Nephron (organoid): ENCODE measurements around the gene PADI1.

Source experiments
- H3K27ac Mint-ChIP-seq, 3 experiments: 2 replicates each; pipeline ENCODE4 v1.8.0; 2020; ENCODE audit warnings: mixed read lengths in 3 of 3, mild to moderate bottlenecking in 2 of 3, moderate library complexity in 1 of 3
- H3K27me3 Mint-ChIP-seq: 2 replicates; pipeline ENCODE4 v1.8.0; 2021; ENCODE audit warnings: low read depth, mild to moderate bottlenecking, moderate library complexity, mixed read lengths
- H3K36me3 Mint-ChIP-seq: 2 replicates; pipeline ENCODE4 v1.8.0; 2020; ENCODE audit warnings: low read depth, mixed read lengths
- H3K4me1 Mint-ChIP-seq: 2 replicates; pipeline ENCODE4 v1.8.0; 2020; ENCODE audit warnings: mixed read lengths
- H3K4me3 Mint-ChIP-seq, 3 experiments: 2 replicates each; pipeline ENCODE4 v1.8.0; 2020; ENCODE audit warnings: mild to moderate bottlenecking in 3 of 3, mixed read lengths in 3 of 3, moderate library complexity in 2 of 3
- H3K9me3 Mint-ChIP-seq: 2 replicates; pipeline ENCODE4 v1.8.0; 2020; ENCODE audit warnings: mixed read lengths
- TF ChIP-seq, protein P1 (sequence below), 3 experiments: fragments of 200-600 bp; sonication (generic); IDR thresholded peaks; one replicate each; pipeline ENCODE4 v1.5.0; 2021; ENCODE audit warnings: antibody characterized with exemption in 3 of 3; ENCODE audit not compliant: unreplicated experiment in 3 of 3

The PADI1 gene

DNA sequence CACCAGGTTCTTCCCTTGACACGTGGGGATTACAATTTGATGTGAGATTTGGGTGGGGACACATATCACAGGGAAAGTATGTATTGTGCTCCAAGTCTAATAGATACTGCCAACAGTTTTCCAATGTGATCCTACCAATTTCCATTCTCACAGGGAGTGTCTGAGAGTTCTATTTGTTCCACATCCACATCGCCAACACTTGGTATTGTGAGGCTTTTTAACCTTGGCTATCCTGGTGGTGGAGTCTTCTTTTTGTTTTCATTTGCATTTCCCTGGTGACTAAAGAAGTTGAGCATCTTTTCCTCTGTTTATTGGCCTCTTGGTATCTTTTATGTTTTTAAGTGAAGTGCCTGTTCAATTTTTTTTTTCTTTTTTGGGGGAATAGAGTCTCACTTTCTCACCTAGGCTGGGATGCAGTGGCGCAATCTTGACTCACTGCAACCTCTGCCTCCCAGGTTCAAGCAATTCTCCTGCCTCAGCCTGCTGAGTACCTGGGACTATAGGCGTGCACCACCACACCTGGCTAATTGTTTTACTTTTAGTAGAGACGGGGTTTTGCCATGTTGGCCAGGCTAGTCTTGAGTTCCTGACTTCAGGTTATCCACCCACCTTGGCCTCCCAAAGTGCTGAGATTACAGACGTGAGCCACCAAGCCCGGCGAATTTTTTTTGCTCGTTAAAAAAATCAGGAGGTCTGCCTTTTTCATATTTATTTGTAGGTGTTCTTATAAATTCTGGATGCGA lies 15.9 kb upstream of the PADI1 start:
- no peaks in the 10 kb centered on the region for H3K36me3 Mint-ChIP-seq
- H3K4me1 Mint-ChIP-seq = no peaks in the 10 kb centered on the region
- H3K9me3 Mint-ChIP-seq = peaks cover 2% of the 10 kb centered on the region
- H3K27me3 Mint-ChIP-seq = peaks cover 13% of the 10 kb centered on the region
- H3K27ac Mint-ChIP-seq = no peak overlapping the region
- no peak overlapping the region for H3K4me3 Mint-ChIP-seq
- TF ChIP-seq, protein P1, sequence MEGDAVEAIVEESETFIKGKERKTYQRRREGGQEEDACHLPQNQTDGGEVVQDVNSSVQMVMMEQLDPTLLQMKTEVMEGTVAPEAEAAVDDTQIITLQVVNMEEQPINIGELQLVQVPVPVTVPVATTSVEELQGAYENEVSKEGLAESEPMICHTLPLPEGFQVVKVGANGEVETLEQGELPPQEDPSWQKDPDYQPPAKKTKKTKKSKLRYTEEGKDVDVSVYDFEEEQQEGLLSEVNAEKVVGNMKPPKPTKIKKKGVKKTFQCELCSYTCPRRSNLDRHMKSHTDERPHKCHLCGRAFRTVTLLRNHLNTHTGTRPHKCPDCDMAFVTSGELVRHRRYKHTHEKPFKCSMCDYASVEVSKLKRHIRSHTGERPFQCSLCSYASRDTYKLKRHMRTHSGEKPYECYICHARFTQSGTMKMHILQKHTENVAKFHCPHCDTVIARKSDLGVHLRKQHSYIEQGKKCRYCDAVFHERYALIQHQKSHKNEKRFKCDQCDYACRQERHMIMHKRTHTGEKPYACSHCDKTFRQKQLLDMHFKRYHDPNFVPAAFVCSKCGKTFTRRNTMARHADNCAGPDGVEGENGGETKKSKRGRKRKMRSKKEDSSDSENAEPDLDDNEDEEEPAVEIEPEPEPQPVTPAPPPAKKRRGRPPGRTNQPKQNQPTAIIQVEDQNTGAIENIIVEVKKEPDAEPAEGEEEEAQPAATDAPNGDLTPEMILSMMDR (IDR thresholded peaks at IDR 0.05; ENCODE audit: unreplicated experiment in 3 of 3) = no peak

DNA sequence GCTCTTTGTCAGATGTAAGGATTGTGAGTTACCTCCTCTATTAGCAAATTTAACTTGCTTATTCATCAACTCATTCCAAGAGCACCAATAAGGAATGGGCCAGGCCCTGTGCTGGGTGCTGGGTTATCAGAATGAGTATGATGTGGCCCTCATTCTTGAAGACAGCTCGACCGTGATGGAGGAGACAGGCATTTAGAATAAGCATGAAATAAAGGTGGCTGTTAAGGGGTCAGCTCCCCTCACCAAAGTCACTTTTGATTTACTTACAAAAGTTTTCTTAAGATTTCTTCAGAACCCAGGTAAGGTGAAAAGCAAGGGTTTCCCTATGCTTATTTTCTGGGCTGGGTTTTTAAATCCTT lies 15.3 kb upstream of the PADI1 start:
- H3K27me3 Mint-ChIP-seq = peaks cover 13% of the 10 kb centered on the region
- H3K27ac Mint-ChIP-seq = no peak overlapping the region
- H3K4me3 Mint-ChIP-seq = no peak overlapping the region
- H3K36me3 Mint-ChIP-seq = no peaks in the 10 kb centered on the region
- peaks cover 2% of the 10 kb centered on the region for H3K9me3 Mint-ChIP-seq
- TF ChIP-seq, protein P1 (IDR thresholded peaks at IDR 0.05; ENCODE audit: unreplicated experiment in 3 of 3) = no peak
- H3K4me1 Mint-ChIP-seq = no peaks in the 10 kb centered on the region

DNA sequence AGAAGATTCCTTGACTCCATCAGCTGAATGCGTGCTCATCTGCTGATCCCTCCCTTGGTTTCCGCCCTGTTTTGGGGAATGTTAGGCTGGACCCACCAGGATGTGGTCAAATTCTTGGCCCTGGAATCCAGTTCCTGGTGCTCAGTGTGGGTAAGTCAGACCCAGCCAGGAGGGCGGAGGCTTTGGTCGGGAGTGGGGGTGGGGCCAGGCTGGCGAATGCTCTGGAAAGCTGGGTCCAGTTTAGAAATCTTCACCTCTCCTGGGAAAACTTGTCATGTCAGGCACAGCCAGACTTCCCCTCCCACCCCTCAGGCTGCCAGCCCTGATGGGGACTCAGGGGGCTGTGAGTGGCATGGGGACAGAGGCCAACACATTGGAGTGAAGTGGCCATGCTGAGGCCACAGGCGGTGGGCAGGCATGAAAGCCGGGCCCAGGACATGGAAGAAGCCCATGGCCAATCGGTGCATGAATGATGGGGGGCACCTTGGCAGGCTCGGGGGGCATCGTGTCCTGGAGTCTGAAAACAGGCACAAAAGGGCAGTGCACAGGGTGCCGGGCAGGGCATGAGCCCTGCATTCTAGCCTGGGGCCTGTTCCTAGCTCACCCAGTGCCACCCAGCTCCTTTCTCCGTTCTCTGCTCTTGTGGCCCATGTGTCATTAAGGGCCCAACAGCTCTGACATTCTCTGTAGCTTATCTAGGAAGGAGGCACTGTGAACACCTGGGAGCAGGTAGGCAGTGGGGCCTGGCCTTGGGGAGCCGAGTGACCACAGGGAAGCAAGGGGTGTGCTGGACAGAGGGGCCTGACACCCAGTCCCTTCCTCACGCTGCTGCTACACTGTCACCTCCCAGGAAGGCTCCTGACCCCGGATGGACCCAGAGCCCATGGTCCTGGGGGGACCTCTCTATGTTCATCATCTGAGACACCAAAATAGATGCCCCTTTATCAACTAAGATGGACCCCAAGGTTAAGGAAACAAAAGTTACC lies 14.6 kb upstream of the PADI1 start:
- no peak overlapping the region for H3K4me3 Mint-ChIP-seq
- TF ChIP-seq, protein P1 (IDR thresholded peaks at IDR 0.05; ENCODE audit: unreplicated experiment in 3 of 3) = no peak
- no peaks in the 10 kb centered on the region for H3K36me3 Mint-ChIP-seq
- H3K4me1 Mint-ChIP-seq = no peaks in the 10 kb centered on the region
- peaks cover 2% of the 10 kb centered on the region for H3K9me3 Mint-ChIP-seq
- peaks cover 13% of the 10 kb centered on the region for H3K27me3 Mint-ChIP-seq
- H3K27ac Mint-ChIP-seq = no peak overlapping the region

DNA sequence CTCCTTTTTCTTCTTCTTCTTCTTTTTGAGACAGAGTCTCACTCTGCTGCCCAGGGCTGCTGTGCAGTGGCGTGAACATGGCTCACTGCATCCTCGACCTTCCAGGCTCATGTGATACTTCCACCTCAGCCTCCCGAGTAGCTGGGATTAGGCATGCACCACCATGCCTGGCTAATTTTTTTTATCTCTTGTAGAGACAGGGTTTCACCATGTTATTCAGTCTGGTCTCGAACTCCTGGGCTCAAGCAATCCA lies 13.0 kb upstream of the PADI1 start:
- Mint-ChIP-seq H3K27ac (no peak overlapping the region), H3K4me1 (no peaks in the 10 kb centered on the region), H3K27me3 (peaks cover 13% of the 10 kb centered on the region), H3K9me3 (peaks cover 2% of the 10 kb centered on the region), H3K36me3 (no peaks in the 10 kb centered on the region), H3K4me3 (no peak overlapping the region)
- TF ChIP-seq, protein P1 (IDR thresholded peaks at IDR 0.05; ENCODE audit: unreplicated experiment in 3 of 3) = no peak

DNA sequence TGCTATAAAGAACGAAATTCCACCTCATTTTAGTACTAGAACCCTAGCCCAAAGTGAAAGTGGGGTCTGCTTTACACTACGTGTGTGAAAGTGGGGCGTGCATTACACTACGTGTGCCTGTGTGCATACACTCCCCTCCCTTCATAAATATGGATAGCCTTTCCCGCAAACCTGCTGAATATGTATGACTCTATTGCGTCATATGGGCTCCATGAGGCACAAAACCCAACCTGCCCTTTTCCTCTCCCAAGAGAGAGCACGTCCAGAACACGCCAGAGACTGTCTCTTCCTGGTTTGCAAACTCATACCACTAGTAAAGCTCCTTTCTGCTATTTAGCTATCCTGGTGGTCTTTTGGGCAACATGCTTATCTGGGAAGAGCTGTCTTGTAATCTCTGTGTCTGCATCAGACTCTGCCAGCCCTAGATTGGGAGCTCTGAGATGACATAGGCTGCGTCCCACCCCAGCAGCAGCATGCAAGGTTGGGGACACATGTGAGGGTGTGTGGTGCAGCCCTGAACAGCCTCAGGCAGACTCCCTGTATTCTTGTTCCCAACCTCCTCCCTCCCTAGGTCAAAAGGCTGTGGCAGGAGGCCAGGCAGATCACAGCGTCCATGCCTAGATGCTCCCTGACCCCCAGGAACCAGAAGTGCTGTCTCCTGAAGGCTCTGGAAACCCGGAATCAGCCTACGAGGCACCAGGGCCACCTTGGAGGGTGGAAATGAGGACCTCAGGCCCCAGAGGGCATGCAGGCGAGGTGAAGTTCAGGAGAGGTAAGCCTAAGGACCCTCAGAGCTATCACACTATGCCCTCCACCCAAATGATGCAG lies 12.3 kb upstream of the PADI1 start:
- H3K4me3 Mint-ChIP-seq = no peak overlapping the region
- no peak overlapping the region for H3K27ac Mint-ChIP-seq
- H3K36me3 Mint-ChIP-seq = no peaks in the 10 kb centered on the region
- H3K27me3 Mint-ChIP-seq = peaks cover 13% of the 10 kb centered on the region
- no peaks in the 10 kb centered on the region for H3K4me1 Mint-ChIP-seq
- TF ChIP-seq, protein P1 (IDR thresholded peaks at IDR 0.05; ENCODE audit: unreplicated experiment in 3 of 3) = no peak
- H3K9me3 Mint-ChIP-seq = peaks cover 2% of the 10 kb centered on the region
